ENCODE results near the gene SNX14.
"Not testable (repeated sequence)": the region's sequence is repeated elsewhere in the genome, so short reads cannot be mapped to it uniquely, and the experiment has no call there.

The SNX14 gene

GRCh38 chr6:85593438-85594196 lies at the start of gene SNX14:
TSS of gene SNX14 (minus strand) at chr6:85593858. CDS start at chr6:85593718, 140 bp downstream.
- DNase-seq (ENCODE audit: low read depth in 2 of 2), result peak; percentile 84 to 86

GRCh38 chr6:85642774-85643536 lies 49.3 kb upstream of the SNX14 start, which contains the start of gene SYNCRIP:
TSS of gene SYNCRIP (minus strand) at chr6:85642886. CDS start at chr6:85641439, 1,447 bp downstream.
- peak; percentile 97 to 98 for DNase-seq (ENCODE audit: low read depth in 2 of 2)

DNA sequence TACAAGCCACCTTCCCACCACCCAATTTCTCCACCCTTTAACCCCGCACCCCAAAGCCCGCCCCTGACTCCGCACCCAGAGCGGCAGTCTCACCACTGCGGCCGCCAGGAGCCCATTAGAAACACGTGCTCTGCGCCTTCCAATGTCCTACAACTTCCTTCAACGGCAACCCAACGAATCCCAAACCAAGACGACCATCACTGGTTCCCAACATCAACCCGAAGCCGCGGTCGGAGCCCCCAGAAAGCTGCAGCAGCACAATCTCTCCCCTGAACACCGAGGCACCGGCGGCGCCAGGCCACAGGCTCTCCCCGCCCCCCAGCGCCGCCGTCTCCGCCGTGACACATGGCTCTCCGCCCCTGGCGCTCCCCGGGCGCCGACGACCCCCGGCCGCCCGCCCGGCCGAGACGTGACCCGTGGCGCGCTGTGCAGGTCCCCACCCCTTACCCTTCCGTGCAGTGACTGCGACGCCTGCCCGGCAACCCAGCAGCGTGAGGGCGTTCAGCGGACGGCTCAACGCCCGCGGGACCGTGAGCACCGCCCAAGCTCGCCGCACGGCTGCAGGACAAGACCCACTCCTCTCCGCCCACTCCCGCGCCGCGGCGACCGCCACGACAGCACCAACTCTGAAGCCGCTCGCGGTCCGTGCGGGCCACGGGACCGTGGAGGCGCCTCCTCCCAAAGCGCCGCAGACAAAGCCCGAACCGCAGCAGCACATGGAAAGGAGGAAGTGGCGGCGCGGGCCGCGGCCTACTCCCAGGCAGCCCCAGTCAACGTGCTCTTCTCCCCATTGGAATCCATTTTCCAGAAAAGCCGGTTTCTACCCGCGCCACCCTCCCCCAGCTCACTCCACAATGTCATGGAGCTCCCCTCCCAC lies 48.5 kb upstream of the SNX14 start:
- peak; percentile 19 to 30 for DNase-seq (ENCODE audit: low read depth in 2 of 2)

DNA sequence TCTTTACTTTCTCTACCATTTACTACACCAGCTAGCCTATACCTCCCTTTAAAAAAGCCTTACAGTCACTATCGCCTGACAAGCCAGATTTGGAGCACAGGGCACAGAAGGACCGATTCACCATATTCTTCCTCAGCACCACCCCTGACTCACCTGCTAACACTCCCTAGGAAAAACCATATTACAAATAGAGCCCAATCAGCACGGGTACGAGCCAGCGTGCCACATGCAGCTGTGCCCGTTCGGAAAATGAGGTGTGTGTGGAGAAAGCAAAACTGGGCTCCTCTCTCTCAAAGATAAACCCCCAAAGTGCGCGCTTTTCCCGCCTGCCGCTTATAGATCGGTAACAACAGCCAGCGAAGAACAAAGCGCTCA lies 47.9 kb upstream of the SNX14 start:
- no peak for DNase-seq (ENCODE audit: low read depth in 2 of 2)

GRCh38 chr6:85640821-85641220 lies 47.2 kb upstream of the SNX14 start:
- DNase-seq (ENCODE audit: low read depth in 2 of 2), result no peak

DNA sequence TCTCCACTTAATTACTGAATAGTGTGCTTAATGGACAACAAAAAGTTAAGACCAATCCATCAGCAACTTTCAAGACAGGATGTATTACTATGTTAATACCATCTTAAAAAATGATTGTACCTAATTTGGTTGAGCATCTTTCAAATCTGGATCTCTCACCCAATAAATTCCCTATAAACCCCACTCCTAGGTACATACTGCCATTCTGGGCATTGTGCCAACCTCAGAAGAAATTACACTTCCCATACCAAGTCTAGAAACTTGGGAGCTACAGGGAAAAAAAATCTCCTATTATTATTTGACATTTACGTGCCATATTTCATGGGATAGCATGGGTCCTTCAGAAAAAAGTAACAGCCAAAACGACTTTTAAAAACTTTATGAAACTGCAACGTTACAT lies 43.9 kb upstream of the SNX14 start:
- DNase-seq (ENCODE audit: low read depth in 2 of 2), result no peak

- DNase-seq (ENCODE audit: low read depth in 2 of 2), result no peak
Measured at GRCh38 chr6:85632164-85632942, 38.7 kb upstream of the SNX14 start.

- DNase-seq (ENCODE audit: low read depth in 2 of 2), result not testable (repeated sequence)
Measured at GRCh38 chr6:85631117-85631516, 37.5 kb upstream of the SNX14 start.

GRCh38 chr6:85628353-85628752 lies 34.7 kb upstream of the SNX14 start:
- DNase-seq (ENCODE audit: low read depth in 2 of 2), result no peak

DNA sequence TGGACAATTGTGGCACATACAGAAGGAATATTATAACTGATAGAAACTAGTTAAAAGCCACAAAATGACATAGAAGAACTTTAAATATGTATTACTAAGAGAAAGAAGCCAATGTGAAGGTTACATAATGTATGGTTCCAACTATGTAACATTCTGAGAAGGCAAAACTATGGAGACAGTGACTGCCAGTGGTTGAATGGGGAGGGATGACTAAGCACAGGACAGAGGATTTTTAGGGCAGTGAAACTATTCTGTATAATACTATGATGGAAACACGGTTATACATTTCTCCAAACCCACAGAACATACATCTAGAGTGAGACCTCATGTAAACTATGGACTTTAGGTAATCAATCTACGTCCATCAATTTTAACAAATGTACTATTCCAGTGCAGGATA lies 26.6 kb upstream of the SNX14 start:
- DNase-seq (ENCODE audit: low read depth in 2 of 2), result no peak

DNA sequence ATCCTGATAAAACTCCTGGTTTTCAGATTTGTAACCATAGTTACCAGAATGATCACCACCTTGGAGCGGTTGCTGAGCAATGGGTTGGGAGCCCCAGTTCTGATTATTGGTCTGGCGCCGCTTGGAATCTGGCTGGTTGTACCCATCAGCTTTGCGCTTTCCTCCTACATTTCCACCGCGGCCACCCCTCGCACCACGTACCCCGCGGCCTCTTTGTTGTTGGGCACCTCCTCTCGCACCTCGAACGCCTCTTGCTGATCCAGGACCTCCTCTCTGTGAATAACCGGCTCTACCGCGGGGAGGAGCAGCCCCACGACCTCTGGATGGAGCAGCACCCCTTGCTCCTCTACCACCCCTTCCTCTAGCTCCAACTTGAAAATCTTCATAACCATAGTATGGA lies 21.1 kb upstream of the SNX14 start:
- DNase-seq (ENCODE audit: low read depth in 2 of 2), result no peak

DNA sequence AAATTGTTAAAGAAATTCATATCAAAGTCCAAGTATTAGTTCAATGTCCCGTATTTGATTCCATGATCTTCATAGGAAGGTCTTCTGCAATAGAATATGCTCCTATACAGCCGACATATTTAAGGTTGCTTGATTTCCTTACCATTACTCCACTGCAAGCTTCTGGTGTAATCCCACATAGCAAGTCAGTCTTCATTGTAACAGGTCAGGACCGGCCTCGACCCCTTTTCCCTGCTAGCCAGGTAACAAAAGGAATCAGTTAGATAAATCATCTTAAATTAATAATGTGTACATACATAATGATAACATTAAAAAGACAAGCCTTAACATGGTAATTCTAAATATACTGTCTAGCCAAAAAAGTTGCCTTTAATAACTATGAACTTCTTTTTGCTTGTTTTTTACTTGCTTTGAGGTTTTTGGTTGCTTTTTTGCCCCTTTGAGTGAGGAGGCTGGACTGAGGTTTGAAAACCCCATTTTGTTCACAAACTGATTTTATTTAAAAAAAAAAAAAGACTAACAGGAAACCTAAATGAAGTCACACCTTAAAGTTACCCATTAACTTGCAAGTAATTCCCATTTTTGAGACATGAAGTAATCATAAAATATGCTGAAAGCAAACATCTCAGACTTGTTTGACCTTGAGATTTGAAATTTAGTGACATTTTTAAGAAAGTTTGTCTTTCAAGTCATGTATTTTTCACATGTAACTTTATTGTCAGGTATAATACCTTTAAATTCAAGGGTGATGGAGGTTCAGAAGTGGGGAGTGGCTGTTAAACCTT lies 19.2 kb upstream of the SNX14 start:
- no peak for DNase-seq (ENCODE audit: low read depth in 2 of 2)

DNA sequence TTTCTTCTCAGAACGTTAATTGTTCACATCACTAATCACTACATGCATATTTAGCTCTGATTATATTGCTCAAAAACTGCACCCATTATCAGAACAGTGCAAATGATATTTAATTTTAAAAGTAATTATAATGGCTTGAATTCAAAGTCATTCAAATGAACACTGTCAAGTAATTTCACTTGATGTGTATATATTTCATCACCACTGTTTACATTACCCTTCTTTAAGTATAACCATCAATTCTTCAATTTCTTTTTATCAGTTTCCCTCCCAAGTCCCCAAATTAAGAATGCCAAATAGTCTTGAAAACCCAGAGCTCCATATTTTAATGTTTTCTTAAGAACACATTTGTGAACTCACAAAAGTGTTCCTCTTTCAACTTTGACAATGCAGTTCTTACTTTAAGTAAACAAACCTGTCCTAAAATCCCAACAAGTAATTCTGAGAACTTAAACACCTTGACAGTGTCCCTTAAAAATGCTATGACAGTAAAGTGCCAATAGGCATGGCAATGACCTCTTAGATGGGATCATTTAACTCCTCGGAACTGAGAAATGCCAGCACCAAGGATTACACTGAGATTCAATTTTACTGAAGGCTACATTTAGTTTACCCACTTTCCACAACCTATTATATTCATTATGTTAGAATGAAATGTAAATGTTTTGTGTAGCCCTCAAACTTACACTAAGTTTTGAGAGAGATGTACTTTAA lies 16.7 kb upstream of the SNX14 start:
- DNase-seq (ENCODE audit: low read depth in 2 of 2), result no peak

- DNase-seq (ENCODE audit: low read depth in 2 of 2), result no peak
Measured at GRCh38 chr6:85602100-85602499, 8.4 kb upstream of the SNX14 start.

DNA sequence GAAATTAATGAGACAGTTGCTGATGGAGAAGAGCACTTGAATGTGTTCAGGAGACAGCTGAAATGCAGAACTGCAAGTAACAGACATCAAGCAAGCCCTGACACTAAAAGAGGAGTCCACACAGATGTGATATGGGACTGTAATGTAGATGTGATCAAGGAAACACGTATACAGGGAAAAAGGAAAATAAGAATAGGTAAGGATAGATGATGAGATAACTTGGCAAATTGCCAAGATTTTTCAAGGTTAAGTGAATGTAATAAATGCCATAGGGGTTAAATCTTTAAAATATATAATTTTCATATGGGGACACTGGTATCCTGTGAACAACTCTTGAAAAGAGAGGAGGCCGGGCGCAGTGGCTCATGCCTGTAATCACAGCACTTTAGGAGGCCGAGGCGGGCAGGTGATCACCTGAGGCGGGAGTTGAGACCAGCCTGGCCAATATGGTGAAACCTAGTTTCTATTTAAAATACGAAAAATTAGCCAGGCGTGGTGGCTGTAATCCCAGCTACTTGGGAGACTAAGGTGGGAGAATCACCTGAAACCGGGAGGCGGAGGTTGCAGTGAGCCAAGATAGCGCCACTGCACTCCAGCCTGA lies 7.2 kb upstream of the SNX14 start:
- no peak for DNase-seq (ENCODE audit: low read depth in 2 of 2)

DNA sequence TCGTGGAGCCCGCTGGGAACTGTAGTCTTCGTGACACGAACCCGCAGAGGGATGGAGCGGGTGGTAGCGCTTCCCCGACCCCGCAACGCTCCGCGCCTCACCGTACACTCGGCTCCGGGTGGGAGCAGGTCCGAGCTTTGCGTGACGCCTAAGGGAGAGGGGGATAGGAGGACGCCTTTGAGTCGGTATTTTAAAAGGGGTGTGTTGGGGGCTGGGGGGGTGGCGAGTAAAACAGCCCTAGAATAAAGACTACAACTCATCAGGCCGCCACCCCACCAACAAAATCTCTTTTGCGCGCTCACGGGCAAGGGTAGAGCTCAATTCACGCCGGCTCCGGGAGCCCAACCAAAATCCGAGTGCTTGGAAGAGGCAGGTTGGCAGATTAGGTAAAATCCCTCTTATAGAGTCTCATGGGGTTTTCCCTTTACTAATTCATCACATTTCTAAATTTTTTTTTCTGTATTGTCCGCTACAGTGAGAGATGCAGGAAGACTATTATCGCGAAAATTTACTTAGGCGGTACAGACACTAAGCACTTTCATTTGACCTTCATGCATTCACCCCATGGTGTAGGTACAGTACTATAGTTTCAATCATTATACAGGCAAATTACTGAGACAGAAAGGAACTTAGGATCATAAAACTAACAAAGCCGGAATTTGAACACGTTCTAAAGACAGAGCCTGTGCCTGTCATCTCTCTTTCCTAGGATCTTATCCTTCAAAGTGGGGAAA lies 706 bp upstream of the SNX14 start:
- peak; percentile 24 to 32 for DNase-seq (ENCODE audit: low read depth in 2 of 2)

GRCh38 chr6:85592033-85592432 lies 1.6 kb downstream of the SNX14 start:
- no peak for DNase-seq (ENCODE audit: low read depth in 2 of 2)

- DNase-seq (ENCODE audit: low read depth in 2 of 2), result no peak
Measured at GRCh38 chr6:85591207-85591606, 2.5 kb downstream of the SNX14 start.

DNA sequence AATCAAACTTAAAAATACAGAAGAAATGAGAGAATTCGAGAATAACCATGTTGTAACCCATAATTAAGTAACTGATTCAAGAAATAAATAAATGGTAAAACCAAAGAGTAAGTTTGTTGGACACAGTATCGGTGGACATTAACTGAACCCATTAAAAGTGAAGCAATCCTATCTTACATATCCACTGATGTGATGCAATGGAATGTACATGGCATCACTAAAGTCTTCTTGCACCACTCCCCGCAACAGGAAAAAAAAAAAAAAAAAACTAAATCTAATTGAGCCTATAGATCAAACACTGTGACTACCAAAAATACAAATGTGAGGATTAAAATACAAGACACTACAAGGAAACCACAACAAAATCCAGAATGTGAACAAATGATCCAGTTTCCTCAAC lies 7.9 kb downstream of the SNX14 start:
- DNase-seq (ENCODE audit: low read depth in 2 of 2), result no peak

Data from stimulated activated CD8-positive, alpha-beta memory T cell treated with anti-CD3 and anti-CD28 coated beads, Interleukin-15, amount 100 ng/mL, for 48 hours (primary cell).